ENCODE data around the gene TMEM151B. TPM values are rescaled to one million over a fixed set of nuclear protein-coding genes. Genes with fewer than 3 reads are reported as not detected.

Gene TMEM151B
- total and polyA plus RNA-seq, 2 of the 13 experiments (the other 11 are each of a cell fraction or from before 2014, with no cell fraction given): not detected

- TF ChIP-seq ZXDC (CRISPR knock-in tag; IDR thresholded peaks at IDR 0.05): peak; percentile 78
- no peak for TF ChIP-seq ATF1 (CRISPR knock-in tag; IDR thresholded peaks at IDR 0.05)
- TF ChIP-seq POLR2A (IDR thresholded peaks at IDR 0.05; ENCODE audit: insufficient read depth in 1 of 2, low read depth in 2 of 2, low read length in 2 of 2): no peak; a peak in 1 of 4 replicates
- no peak for TF ChIP-seq ARNTL (CRISPR knock-in tag; IDR thresholded peaks at IDR 0.05)
- no peak for TF ChIP-seq ZZZ3 (CRISPR knock-in tag; IDR thresholded peaks at IDR 0.05; ENCODE audit: borderline replicate concordance)
- no peak for TF ChIP-seq CEBPZ (IDR thresholded peaks at IDR 0.05; ENCODE audit: low read length)
- peak; percentile 74; the same call in 1 of the 2 replicates for TF ChIP-seq YEATS4 (CRISPR knock-in tag; IDR thresholded peaks at IDR 0.05; ENCODE audit: borderline replicate concordance)
- no peak for TF ChIP-seq THYN1 (CRISPR knock-in tag; IDR thresholded peaks at IDR 0.05; ENCODE audit: borderline replicate concordance, low read depth)
- TF ChIP-seq POLR2AphosphoS2 (IDR thresholded peaks at IDR 0.05; ENCODE audit: low read depth, low read length): no peak
- TF ChIP-seq HBP1 (CRISPR knock-in tag; IDR thresholded peaks at IDR 0.05; ENCODE audit: low read depth): no peak
- no peak for TF ChIP-seq PAWR (CRISPR knock-in tag; IDR thresholded peaks at IDR 0.05; ENCODE audit: borderline replicate concordance)
- TF ChIP-seq TBP (CRISPR knock-in tag; IDR thresholded peaks at IDR 0.05): no peak
- no peak for TF ChIP-seq NR1H2 (CRISPR knock-in tag; IDR thresholded peaks at IDR 0.05; ENCODE audit: borderline replicate concordance, low read depth)
- no peak for TF ChIP-seq ZNF3 (CRISPR knock-in tag; IDR thresholded peaks at IDR 0.05)
- no peak for TF ChIP-seq ZNF747 (CRISPR knock-in tag; IDR thresholded peaks at IDR 0.05; ENCODE audit: borderline replicate concordance)
- TF ChIP-seq PTBP1 (IDR thresholded peaks at IDR 0.05; ENCODE audit: low read depth, low read length, poor library complexity, severe bottlenecking): no peak
- no peak for TF ChIP-seq CBFB (CRISPR knock-in tag; IDR thresholded peaks at IDR 0.05)
- 0 out of 2 replicates have a peak, but pooled peaks have one; percentile 26 for TF ChIP-seq MZF1 (CRISPR knock-in tag; IDR thresholded peaks at IDR 0.05; ENCODE audit: borderline replicate concordance)
- TF ChIP-seq ZNF354B (CRISPR knock-in tag; IDR thresholded peaks at IDR 0.05): no peak
- no peak for TF ChIP-seq ZKSCAN5 (CRISPR knock-in tag; IDR thresholded peaks at IDR 0.05)
- no peak for TF ChIP-seq CHD4 (IDR thresholded peaks at IDR 0.05; ENCODE audit: borderline replicate concordance, low read length)
- TF ChIP-seq TBL1XR1 (IDR thresholded peaks at IDR 0.05; ENCODE audit: borderline replicate concordance, low read length, partially characterized antibody): no peak
- TF ChIP-seq SOX6 (IDR thresholded peaks at IDR 0.05): no peak
- TF ChIP-seq SOX6 (CRISPR knock-in tag; IDR thresholded peaks at IDR 0.05): no peak; the same call in 1 of the 2 replicates
Measured at GRCh38 chr6:44247338-44248302, 22.6 kb upstream of the TMEM151B start (continued).

Measured in HepG2 (cell line).